K562 (cell line): ENCODE results near the gene PPP6R3. TPM values are rescaled to one million over a fixed set of nuclear protein-coding genes. Genes with fewer than 3 reads are reported as not detected.
A peak's percentile ranks its signal among the peaks of the same experiment; 100 is the strongest.

Experiments used
- ATAC-seq: fragments of 200-7000 bp; cut with Tn5 transposase; 3 replicates; pipeline ENCODE4 v1.9.1; 2020; ENCODE audit warnings: moderate library complexity
- BruUV-seq: library from RNA; stranded (reverse); fragments of 400-500 nt; replicated peaks from 2 replicates; lab custom pipeline; 2021; lab: Mats Ljungman, UMichigan
- CTCF ChIA-PET: fragments of 300-600 bp; formaldehyde crosslinking; extraction: SDS; loops from one replicate; lab custom pipeline; 2021; ENCODE audit warnings: low intra/inter-chr PET ratio; lab: Yijun Ruan, JAX
- POLR2A ChIA-PET: fragments of 300-600, 350-650 bp; sonication (Branson Sonifier 250); formaldehyde crosslinking; extraction: SDS; loops from one replicate; lab custom pipeline; 2021; ENCODE audit warnings: antibody characterized with exemption, inconsistent platforms; lab: Yijun Ruan, JAX
- DNase-seq, 4 experiments: peaks; one replicate each; pipeline versions ENCODE4 v3.0.0 to v3.0.0-alpha.2; 2011 to 2018; ENCODE audit warnings: low spot score in 3 of 4, mixed read lengths in 3 of 4; ENCODE audit errors: extremely low read depth in 1 of 4
- FAIRE-seq: peaks from 2 replicates; lab custom pipeline; 2011; peaks lifted over from hg19 to GRCh38; lab: Jason Lieb, UNC
- H2AFZ ChIP-seq: 2 replicates; pipeline ENCODE4 v1.6.0; 2011; ENCODE audit warnings: low read depth, low read length, control low read depth, inconsistent platforms
- H3K27ac ChIP-seq: fragments of 200-600 bp; 3 replicates; pipeline ENCODE4 v1.8.0; 2011; ENCODE audit warnings: low read depth, mild to moderate bottlenecking, control low read depth, inconsistent platforms, low read length, moderate library complexity, mixed read lengths; ENCODE audit errors: extremely low read depth
- H3K27me3 ChIP-seq, 2 experiments: fragments of 300-600 bp in 1 of 2; 2 replicates in 1 of 2; 3 replicates in 1 of 2; pipeline versions ENCODE4 v1.6.0 to v1.8.0; 2011; ENCODE audit warnings: inconsistent platforms in 2 of 2, low read length in 2 of 2, mild to moderate bottlenecking in 1 of 2, mixed read lengths in 1 of 2, moderate library complexity in 1 of 2; ENCODE audit not compliant: control insufficient read depth in 2 of 2, insufficient read depth in 2 of 2
- H3K36me3 ChIP-seq: fragments of 300-600 bp; 3 replicates; pipeline ENCODE4 v1.8.0; 2011; ENCODE audit warnings: mild to moderate bottlenecking, low read length, inconsistent platforms; ENCODE audit not compliant: control insufficient read depth, insufficient read depth
- H3K4me1 ChIP-seq, 2 experiments: fragments of 200-600 bp in 1 of 2; replicated peaks in 1 of 2; 2 replicates in 1 of 2; 3 replicates in 1 of 2; pipeline versions ENCODE4 v1.5.1 to v1.8.0; 2011; ENCODE audit warnings: inconsistent platforms in 2 of 2, low read length in 2 of 2, mild to moderate bottlenecking in 1 of 2, mixed read lengths in 1 of 2, moderate library complexity in 1 of 2; ENCODE audit not compliant: control insufficient read depth in 2 of 2, insufficient read depth in 2 of 2
- H3K4me2 ChIP-seq: 2 replicates; pipeline ENCODE4 v1.6.1; 2011; ENCODE audit warnings: low read length, control low read depth, inconsistent platforms, mixed read lengths; ENCODE audit not compliant: insufficient read depth
- H3K4me3 ChIP-seq: fragments of 200-600 bp; sonication (generic), shearing (Covaris generic); 2 replicates; pipeline ENCODE4 v1.5.1; 2016; ENCODE audit warnings: control low read depth, inconsistent platforms
- H3K79me2 ChIP-seq: fragments of 200-600 bp; 3 replicates; pipeline ENCODE4 v1.8.0; 2011; ENCODE audit warnings: low read length, inconsistent platforms; ENCODE audit not compliant: control insufficient read depth, insufficient read depth
- H3K9ac ChIP-seq, 2 experiments: 2 replicates each; pipeline versions ENCODE4 v1.6.0 to v1.6.1; 2011; ENCODE audit warnings: low read depth in 2 of 2, low read length in 2 of 2, control low read depth in 1 of 2, inconsistent platforms in 1 of 2, mild to moderate bottlenecking in 1 of 2, mixed read lengths in 1 of 2; ENCODE audit not compliant: insufficient read depth in 1 of 2
- H3K9me1 ChIP-seq: one replicate; pipeline ENCODE4 v1.6.0; 2011; ENCODE audit warnings: inconsistent platforms, mild to moderate bottlenecking, low read length, moderate library complexity; ENCODE audit not compliant: control insufficient read depth, insufficient read depth
- H3K9me3 ChIP-seq: replicated peaks from 2 replicates; pipeline ENCODE4 v1.5.1; 2011; ENCODE audit warnings: low read depth, low read length, inconsistent platforms; ENCODE audit not compliant: control insufficient read depth, insufficient read depth
- H4K20me1 ChIP-seq: replicated peaks from 2 replicates; pipeline ENCODE4 v1.6.1; 2011; ENCODE audit warnings: low read length, inconsistent platforms, mixed read lengths; ENCODE audit not compliant: control insufficient read depth, insufficient read depth
- FOSL1 ChIP-seq: fragments of 200-800 bp; sonication (Bioruptor generic); conservative IDR thresholded peaks from 2 replicates; pipeline ENCODE4 v1.6.1; 2016; ENCODE audit warnings: missing genetic modification characterization, missing compliant biosample characterization
- ILK ChIP-seq: fragments of 450-650 bp; IDR thresholded peaks from 2 replicates; pipeline ENCODE4 v1.6.1; 2016; ENCODE audit warnings: missing genetic modification characterization, low read depth, mild to moderate bottlenecking, missing compliant biosample characterization, moderate library complexity, borderline replicate concordance
- KDM1A ChIP-seq, 2 experiments: fragments of 450-650 bp; IDR thresholded peaks; 2 replicates each; pipeline ENCODE4 v1.6.1; 2016; ENCODE audit warnings: mild to moderate bottlenecking in 2 of 2
- MAFG ChIP-seq: fragments of 450-650 bp; conservative IDR thresholded peaks from 2 replicates; pipeline ENCODE4 v1.6.1; 2016; ENCODE audit warnings: missing genetic modification characterization, missing compliant biosample characterization
- NFE2 ChIP-seq: IDR thresholded peaks from 2 replicates; pipeline ENCODE4 v1.6.1; 2014; ENCODE audit warnings: antibody characterized with exemption, low read depth
- NFE2L1 ChIP-seq: fragments of 450-650 bp; IDR thresholded peaks from 2 replicates; pipeline ENCODE4 v1.6.1; 2016; ENCODE audit warnings: missing genetic modification characterization, low read depth, mild to moderate bottlenecking, missing compliant biosample characterization, moderate library complexity, borderline replicate concordance
- PHTF2 ChIP-seq: fragments of 250-450 bp; sonication (Bioruptor Pico); IDR thresholded peaks from 2 replicates; pipeline ENCODE4 v1.5.0; 2021; ENCODE audit warnings: mild to moderate bottlenecking
- RBM25 ChIP-seq: fragments of 200-400 bp; formaldehyde crosslinking; IDR thresholded peaks from 2 replicates; pipeline ENCODE4 v1.6.1; 2018; ENCODE audit warnings: low read length, low read depth, moderate library complexity; ENCODE audit not compliant: severe bottlenecking
- RUNX1 ChIP-seq: sonication (generic); IDR thresholded peaks from 2 replicates; pipeline ENCODE4 v1.6.1; 2016; ENCODE audit warnings: antibody characterized with exemption, low read depth
- SNRNP70 ChIP-seq: fragments of 200-400 bp; formaldehyde crosslinking; optimal IDR thresholded peaks from 2 replicates; pipeline ENCODE3; 2017; ENCODE audit warnings: low read depth, low read length
- TAF7 ChIP-seq: fragments of 450-650 bp; IDR thresholded peaks from 2 replicates; pipeline ENCODE4 v1.6.1; 2016; ENCODE audit warnings: missing genetic modification characterization, missing compliant biosample characterization
- TCF3 ChIP-seq: sonication (generic); formaldehyde crosslinking; IDR thresholded peaks from 2 replicates; pipeline ENCODE4 v1.4.0; 2020; ENCODE audit warnings: mild to moderate bottlenecking, missing genetic modification reagents
- ZNF146 ChIP-seq: IDR thresholded peaks from one replicate; pipeline ENCODE4 v1.6.1; 2018; ENCODE audit warnings: missing compliant biosample characterization; ENCODE audit not compliant: unreplicated experiment
- ZNF316 ChIP-seq: fragments of 450-650 bp; IDR thresholded peaks from 2 replicates; pipeline ENCODE4 v1.6.1; 2016
- ZNF696 ChIP-seq: fragments of 250-450 bp; sonication (Bioruptor Pico); conservative IDR thresholded peaks from 2 replicates; pipeline ENCODE4 v1.4.0; 2020; ENCODE audit warnings: mild to moderate bottlenecking, moderate library complexity
- WGBS: fragments of 100-300 bp; shearing (Covaris generic); methylation state at CpG from one replicate; pipeline ENCODE4 v1.1.6; 2016; ENCODE audit warnings: low coverage, mixed read lengths; ENCODE audit not compliant: insufficient coverage; ENCODE audit errors: missing lambda C conversion rate; 5-methylcytosine and 5-hydroxymethylcytosine counted together
- in situ Hi-C: fragments of 300-500 bp; cut with MboI; formaldehyde crosslinking; loops from 4 replicates; pipeline ENCODE4 v1.15.0; 2018; ENCODE audit warnings: inconsistent platforms, mixed read lengths
- intact Hi-C: fragments of 100-400 bp; cut with micrococcal nuclease; formaldehyde crosslinking; loops from 2 replicates; pipeline ENCODE4 v1.14.2; 2022
- polyA plus RNA-seq, 8 experiments: library from polyadenylated mRNA; depleted of rRNA in 4 of 8; stranded (reverse) in 5 of 8; unstranded in 3 of 8; fragments of >200 nt; fragmentation: Nextera tagmentation in 2 of 8; fragmentation: Illumina TruSeq in 1 of 8; extraction: Ambion mirVana in 2 of 8; extraction: Trizol in 1 of 8; gene quantifications; 2 replicates each; pipeline versions ENCODE4 v1.2.1 to v1.2.3, GENCODE V29; 2011 to 2014; ENCODE audit warnings: inconsistent platforms in 1 of 8, missing spikeins in 1 of 8
- total RNA-seq, 7 experiments: library from RNA; depleted of rRNA in 6 of 7; stranded (reverse); fragments of >200 nt in 6 of 7; fragmentation: Illumina TruSeq in 2 of 7; extraction: Trizol in 2 of 7; gene quantifications; 2 replicates each; pipeline versions ENCODE4 v1.2.1 to v1.2.3, GENCODE V29; 2011 to 2021; ENCODE audit warnings: low replicate concordance in 1 of 7
- TF ChIP-seq, protein P1 (sequence below), 2 experiments: fragments of 450-650 bp; IDR thresholded peaks; 2 replicates each; pipeline ENCODE4 v1.6.1; 2018; ENCODE audit warnings: mild to moderate bottlenecking in 2 of 2, low read depth in 1 of 2; ENCODE audit not compliant: partially characterized antibody in 2 of 2
- TF ChIP-seq, protein P2 (sequence below), 2 experiments: fragments of 250-450 bp in 1 of 2; fragments of 450-650 bp in 1 of 2; sonication (Bioruptor Pico) in 1 of 2; IDR thresholded peaks; 2 replicates each; pipeline versions ENCODE4 v1.6.1 to v1.8.0; 2016 to 2021; ENCODE audit warnings: mild to moderate bottlenecking in 2 of 2, moderate library complexity in 2 of 2, missing compliant biosample characterization in 1 of 2, missing genetic modification characterization in 1 of 2
- TF ChIP-seq, protein P3 (sequence below): fragments of 250-450 bp; sonication (Bioruptor Pico); IDR thresholded peaks from 2 replicates; pipeline ENCODE4 v1.8.0; 2022; ENCODE audit warnings: inconsistent platforms, mild to moderate bottlenecking, moderate library complexity, borderline replicate concordance

Gene PPP6R3
- total and polyA plus RNA-seq, 9 of the 15 experiments (the other 6 are each of a cell fraction or from before 2014, with no cell fraction given): 20.3 to 117 (median 80.6) TPM

DNA sequence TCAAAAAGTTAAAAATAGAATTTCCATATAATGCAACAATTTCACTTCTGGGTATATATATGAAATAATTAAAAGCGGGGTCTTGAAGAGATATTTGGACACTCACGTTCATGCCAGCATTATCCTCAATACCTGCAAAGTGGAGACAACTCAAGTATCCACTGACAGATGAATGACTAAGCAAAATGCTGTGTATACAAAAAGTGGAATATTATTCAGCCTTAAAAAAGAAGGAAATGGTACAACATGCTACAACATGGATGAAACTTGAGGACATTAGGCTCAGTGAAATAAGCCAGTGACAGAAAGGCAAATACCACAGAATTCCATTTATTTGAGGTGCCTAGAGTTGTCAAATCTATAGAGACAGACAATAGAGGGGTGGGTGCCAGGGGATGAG lies 161.3 kb downstream of the PPP6R3 start:
- FAIRE-seq: no peak
- ChIA-PET POLR2A (no interaction called here), CTCF (no interaction called here)
- intact Hi-C loops (no loop called here), in situ Hi-C loops (loop anchor here (10.0 kb wide), 1 partner anchor 463 kb away; no protein-coding TSS in a partner anchor)
- H2AFZ ChIP-seq: no peak overlapping the region
- 0 out of 2 replicates have a peak, but pooled peaks cover 2% of the 10 kb centered on the region for H4K20me1 ChIP-seq
- no peak overlapping the region for H3K4me2 ChIP-seq
- H3K79me2 ChIP-seq: no peaks in the 10 kb centered on the region
- H3K9ac ChIP-seq: no peak overlapping the region
- no peak overlapping the region for H3K27ac ChIP-seq
- ATAC-seq: no peak
- no peaks in the 10 kb centered on the region for H3K9me1 ChIP-seq
- no peaks in the 10 kb centered on the region; a peak in 2 of 5 replicates for H3K4me1 ChIP-seq
- 5% methylated on average over 2 of the region's 2 CpGs for WGBS
- no peaks in the 10 kb centered on the region for H3K9me3 ChIP-seq
- no TSS peak for BruUV-seq
- no peak for DNase-seq
- H3K36me3 ChIP-seq: no peaks in the 10 kb centered on the region
- no peak overlapping the region for H3K4me3 ChIP-seq
- peaks cover 5 to 6% of the 10 kb centered on the region in 2 experiments; a peak in 4 of 5 replicates for H3K27me3 ChIP-seq
- TF ChIP-seq SNRNP70 (no peak), ZNF316 (peak; percentile 60; the same call in 1 of the 2 replicates), ILK (no peak), TAF7 (tag) (no peak), ZNF146 (CRISPR knock-in tag) (peak; percentile 61), NFE2 (peak; percentile 50), PHTF2 (CRISPR knock-in tag) (no peak), MAFG (tag) (peak; percentile 68), NFE2L1 (peak; percentile 19; the same call in 1 of the 2 replicates), KDM1A (IDR thresholded peaks at IDR 0.05) (peak; percentile 24 to 28; a peak in 1 of 4 replicates), TCF3 (CRISPR knock-in tag) (no peak), ZNF696 (CRISPR knock-in tag) (no peak), RUNX1 (no peak), FOSL1 (tag) (no peak), RBM25 (peak; percentile 16)
- TF ChIP-seq, protein P1, sequence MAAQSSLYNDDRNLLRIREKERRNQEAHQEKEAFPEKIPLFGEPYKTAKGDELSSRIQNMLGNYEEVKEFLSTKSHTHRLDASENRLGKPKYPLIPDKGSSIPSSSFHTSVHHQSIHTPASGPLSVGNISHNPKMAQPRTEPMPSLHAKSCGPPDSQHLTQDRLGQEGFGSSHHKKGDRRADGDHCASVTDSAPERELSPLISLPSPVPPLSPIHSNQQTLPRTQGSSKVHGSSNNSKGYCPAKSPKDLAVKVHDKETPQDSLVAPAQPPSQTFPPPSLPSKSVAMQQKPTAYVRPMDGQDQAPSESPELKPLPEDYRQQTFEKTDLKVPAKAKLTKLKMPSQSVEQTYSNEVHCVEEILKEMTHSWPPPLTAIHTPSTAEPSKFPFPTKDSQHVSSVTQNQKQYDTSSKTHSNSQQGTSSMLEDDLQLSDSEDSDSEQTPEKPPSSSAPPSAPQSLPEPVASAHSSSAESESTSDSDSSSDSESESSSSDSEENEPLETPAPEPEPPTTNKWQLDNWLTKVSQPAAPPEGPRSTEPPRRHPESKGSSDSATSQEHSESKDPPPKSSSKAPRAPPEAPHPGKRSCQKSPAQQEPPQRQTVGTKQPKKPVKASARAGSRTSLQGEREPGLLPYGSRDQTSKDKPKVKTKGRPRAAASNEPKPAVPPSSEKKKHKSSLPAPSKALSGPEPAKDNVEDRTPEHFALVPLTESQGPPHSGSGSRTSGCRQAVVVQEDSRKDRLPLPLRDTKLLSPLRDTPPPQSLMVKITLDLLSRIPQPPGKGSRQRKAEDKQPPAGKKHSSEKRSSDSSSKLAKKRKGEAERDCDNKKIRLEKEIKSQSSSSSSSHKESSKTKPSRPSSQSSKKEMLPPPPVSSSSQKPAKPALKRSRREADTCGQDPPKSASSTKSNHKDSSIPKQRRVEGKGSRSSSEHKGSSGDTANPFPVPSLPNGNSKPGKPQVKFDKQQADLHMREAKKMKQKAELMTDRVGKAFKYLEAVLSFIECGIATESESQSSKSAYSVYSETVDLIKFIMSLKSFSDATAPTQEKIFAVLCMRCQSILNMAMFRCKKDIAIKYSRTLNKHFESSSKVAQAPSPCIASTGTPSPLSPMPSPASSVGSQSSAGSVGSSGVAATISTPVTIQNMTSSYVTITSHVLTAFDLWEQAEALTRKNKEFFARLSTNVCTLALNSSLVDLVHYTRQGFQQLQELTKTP (IDR thresholded peaks at IDR 0.05; ENCODE audit: low read depth in 1 of 2, partially characterized antibody in 2 of 2): no peak
- TF ChIP-seq, protein P2, sequence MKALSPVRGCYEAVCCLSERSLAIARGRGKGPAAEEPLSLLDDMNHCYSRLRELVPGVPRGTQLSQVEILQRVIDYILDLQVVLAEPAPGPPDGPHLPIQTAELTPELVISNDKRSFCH (CRISPR knock-in tag; IDR thresholded peaks at IDR 0.05): no peak
- TF ChIP-seq, protein P2 (tag; IDR thresholded peaks at IDR 0.05): no peak
- TF ChIP-seq, protein P3, sequence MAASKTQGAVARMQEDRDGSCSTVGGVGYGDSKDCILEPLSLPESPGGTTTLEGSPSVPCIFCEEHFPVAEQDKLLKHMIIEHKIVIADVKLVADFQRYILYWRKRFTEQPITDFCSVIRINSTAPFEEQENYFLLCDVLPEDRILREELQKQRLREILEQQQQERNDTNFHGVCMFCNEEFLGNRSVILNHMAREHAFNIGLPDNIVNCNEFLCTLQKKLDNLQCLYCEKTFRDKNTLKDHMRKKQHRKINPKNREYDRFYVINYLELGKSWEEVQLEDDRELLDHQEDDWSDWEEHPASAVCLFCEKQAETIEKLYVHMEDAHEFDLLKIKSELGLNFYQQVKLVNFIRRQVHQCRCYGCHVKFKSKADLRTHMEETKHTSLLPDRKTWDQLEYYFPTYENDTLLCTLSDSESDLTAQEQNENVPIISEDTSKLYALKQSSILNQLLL (CRISPR knock-in tag): no peak
